Spleen (tissue), 11 donors: ENCODE data around the gene PEAK3. TPM values are rescaled to one million over a fixed set of nuclear protein-coding genes. Genes with fewer than 3 reads are reported as not detected.

ENCODE experiments used
- DNase-seq: peaks from one replicate; pipeline ENCODE4 v3.0.0-alpha.2; 2020
- H3K27ac ChIP-seq, 8 donors: fragments of 200-600 bp; sonication (generic) in 7 of 8; 1 replicate in 4 of 8; 2 replicates in 4 of 8; pipeline versions ENCODE4 v1.5.0 to v1.8.0; 2016 to 2021; ENCODE audit warnings: inconsistent platforms in 4 of 8, mild to moderate bottlenecking in 4 of 8, moderate library complexity in 1 of 8
- H3K27me3 ChIP-seq, 7 donors: fragments of 200-600 bp; sonication (generic) in 6 of 7; replicated peaks in 1 of 7; 1 replicate in 4 of 7; 2 replicates in 3 of 7; pipeline versions ENCODE4 v1.5.0 to v1.8.0; 2016 to 2021; ENCODE audit warnings: inconsistent platforms in 3 of 7, mild to moderate bottlenecking in 1 of 7
- H3K36me3 ChIP-seq, 6 donors: fragments of 200-600 bp; sonication (generic) in 5 of 6; 1 replicate in 4 of 6; 2 replicates in 2 of 6; pipeline versions ENCODE4 v1.5.0 to v1.8.0; 2016 to 2021; ENCODE audit warnings: inconsistent platforms in 2 of 6
- H3K4me1 ChIP-seq, 6 donors: fragments of 200-600 bp; sonication (generic) in 5 of 6; 1 replicate in 3 of 6; 2 replicates in 3 of 6; pipeline versions ENCODE4 v1.5.0 to v1.8.0; 2016 to 2021; ENCODE audit warnings: inconsistent platforms in 3 of 6
- H3K4me3 ChIP-seq, 8 donors: fragments of 200-600 bp; sonication (generic) in 7 of 8; 1 replicate in 4 of 8; 2 replicates in 4 of 8; pipeline versions ENCODE4 v1.5.0 to v1.8.0; 2016 to 2021; ENCODE audit warnings: inconsistent platforms in 4 of 8, mild to moderate bottlenecking in 4 of 8, moderate library complexity in 2 of 8
- H3K9me3 ChIP-seq, 8 donors: fragments of 200-600 bp; sonication (generic) in 7 of 8; 1 replicate in 4 of 8; 2 replicates in 4 of 8; pipeline versions ENCODE4 v1.5.0 to v1.8.0; 2016 to 2021; ENCODE audit warnings: inconsistent platforms in 4 of 8
- POLR2A ChIP-seq, 3 donors: fragments of 450-650 bp; IDR thresholded peaks; one replicate each; pipeline ENCODE4 v1.5.1; 2017; ENCODE audit warnings: antibody characterized with exemption in 3 of 3, mild to moderate bottlenecking in 1 of 3
- POLR2AphosphoS5 ChIP-seq, 3 donors: sonication (generic); formaldehyde crosslinking; IDR thresholded peaks; one replicate each; pipeline ENCODE4 v1.5.1; 2017; ENCODE audit warnings: antibody characterized with exemption in 3 of 3
- WGBS, 5 donors: extraction: QIAGEN DNeasy Blood & Tissue Kit in 3 of 5; methylation state at CpG; one replicate each; pipeline versions ENCODE4 v1.1.5 to v1.1.7; 2013 to 2018; 5-methylcytosine and 5-hydroxymethylcytosine counted together
- intact Hi-C: fragments of 100-400 bp; cut with DNase I; formaldehyde crosslinking; loops from one replicate; pipeline ENCODE4 v1.15.0; 2023; ENCODE audit warnings: low total_unique reads
- polyA plus RNA-seq, 3 donors: library from polyadenylated mRNA; stranded (reverse); fragments of 200-250 nt; gene quantifications; one replicate each; pipeline ENCODE4 v1.2.1, GENCODE V29; 2013
- total RNA-seq, 7 donors: library from RNA; depleted of rRNA in 3 of 7; stranded (reverse); fragments of >200 nt in 3 of 7; fragmentation: NEBNext Ultra II Directional in 4 of 7; extraction: Animal tissue kit (Norgen Biotek cat#: 25700) in 4 of 7; gene quantifications; one replicate each; pipeline versions ENCODE4 v1.1.0 to v1.2.1, GENCODE V29; 2016 to 2021
- TF ChIP-seq, protein P1 (sequence below), 11 experiments: fragments of 200-600 bp in 7 of 11; fragments of 450-650 bp in 4 of 11; sonication (generic) in 4 of 11; IDR thresholded peaks in 8 of 11; conservative IDR thresholded peaks in 3 of 11; 1 replicate in 7 of 11; 2 replicates in 4 of 11; pipeline versions ENCODE4 v1.4.0 to v1.8.0; 2016 to 2021; ENCODE audit warnings: antibody characterized with exemption in 11 of 11, inconsistent platforms in 4 of 11, mild to moderate bottlenecking in 1 of 11
- donor health status: healthy with polysubstance abuse.
- donor health status: DM: no; HTN: no; CAD: no; lungs with moderate emphysema.
- donor health status: DM: no; HTN: no; CAD: no.
- donor health status: Bipolar disorder and iron deficiency.
- donor health status: healthy.
- donor health status: DM: no; HTN: no; CAD: no.
- donor health status: DM: yes; HTN: yes; CAD: no.

Gene PEAK3
- total and polyA plus RNA-seq, 10 donors = 0.30 to 17.4 (median 6.4) TPM

DNA sequence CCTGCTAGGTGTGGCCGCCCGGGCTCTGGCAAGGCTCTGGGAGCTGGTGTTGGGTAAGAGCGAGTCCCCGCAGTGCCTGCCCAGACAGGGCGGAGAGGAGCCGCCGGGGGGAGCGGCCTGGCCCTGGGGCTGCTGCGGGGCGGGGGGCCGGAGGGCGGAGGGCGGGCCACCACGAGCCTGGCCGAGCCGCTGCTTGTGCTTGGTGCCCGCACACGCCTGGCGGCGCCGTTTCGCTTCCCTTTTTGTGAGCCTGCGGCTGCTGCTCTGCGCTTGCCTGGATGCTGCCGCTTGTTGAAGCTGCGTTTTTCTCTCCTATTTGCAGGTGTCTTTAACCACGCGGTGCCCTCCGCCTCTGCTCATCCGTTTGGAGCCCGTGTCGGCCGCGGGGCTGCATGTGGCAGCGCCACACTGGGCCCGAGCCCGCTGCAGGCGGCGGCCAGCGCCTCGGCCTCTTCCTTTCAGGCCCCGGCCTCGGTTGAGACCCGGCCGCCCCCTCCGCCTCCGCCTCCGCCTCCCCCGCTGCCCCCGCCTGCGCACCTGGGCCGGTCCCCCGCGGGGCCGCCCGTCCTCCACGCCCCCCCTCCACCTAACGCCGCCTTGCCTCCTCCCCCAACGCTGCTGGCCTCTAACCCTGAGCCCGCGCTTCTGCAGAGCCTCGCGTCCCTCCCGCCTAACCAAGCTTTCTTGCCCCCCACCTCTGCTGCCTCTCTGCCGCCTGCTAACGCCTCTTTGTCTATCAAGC, 54.4 kb downstream of the PEAK3 start:
- peaks cover 0 to 100% (median 77%) of the 10 kb centered on the region in 6 donors for H3K36me3 ChIP-seq
- TF ChIP-seq POLR2AphosphoS5 (IDR thresholded peaks at IDR 0.05) = peak in 2 of 3 donors; percentile 59 to 63
- TF ChIP-seq, protein P1, sequence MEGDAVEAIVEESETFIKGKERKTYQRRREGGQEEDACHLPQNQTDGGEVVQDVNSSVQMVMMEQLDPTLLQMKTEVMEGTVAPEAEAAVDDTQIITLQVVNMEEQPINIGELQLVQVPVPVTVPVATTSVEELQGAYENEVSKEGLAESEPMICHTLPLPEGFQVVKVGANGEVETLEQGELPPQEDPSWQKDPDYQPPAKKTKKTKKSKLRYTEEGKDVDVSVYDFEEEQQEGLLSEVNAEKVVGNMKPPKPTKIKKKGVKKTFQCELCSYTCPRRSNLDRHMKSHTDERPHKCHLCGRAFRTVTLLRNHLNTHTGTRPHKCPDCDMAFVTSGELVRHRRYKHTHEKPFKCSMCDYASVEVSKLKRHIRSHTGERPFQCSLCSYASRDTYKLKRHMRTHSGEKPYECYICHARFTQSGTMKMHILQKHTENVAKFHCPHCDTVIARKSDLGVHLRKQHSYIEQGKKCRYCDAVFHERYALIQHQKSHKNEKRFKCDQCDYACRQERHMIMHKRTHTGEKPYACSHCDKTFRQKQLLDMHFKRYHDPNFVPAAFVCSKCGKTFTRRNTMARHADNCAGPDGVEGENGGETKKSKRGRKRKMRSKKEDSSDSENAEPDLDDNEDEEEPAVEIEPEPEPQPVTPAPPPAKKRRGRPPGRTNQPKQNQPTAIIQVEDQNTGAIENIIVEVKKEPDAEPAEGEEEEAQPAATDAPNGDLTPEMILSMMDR (IDR thresholded peaks at IDR 0.05 in 8 of 11, conservative IDR thresholded peaks at IDR 0.05 in 3 of 11) = no peak
- 80 to 93% (median 88%) methylated on average over 50 to 67 of the region's 67 CpGs for WGBS, 5 donors

GRCh38 chr19:2226840-2227360, 55.1 kb downstream of the PEAK3 start:
- TF ChIP-seq POLR2AphosphoS5 (IDR thresholded peaks at IDR 0.05) (peak in 2 of 3 donors; percentile 5 to 15), POLR2A (IDR thresholded peaks at IDR 0.05) (no peak)
- peaks cover 0 to 100% (median 81%) of the 10 kb centered on the region in 6 donors for H3K36me3 ChIP-seq
- peaks cover 0 to 65% (median 15%) of the 10 kb centered on the region in 6 donors for H3K4me1 ChIP-seq
- peak overlapping the region in 4 of 8 donors; percentile 56 to 70 (median 64) for H3K27ac ChIP-seq
- H3K27me3 ChIP-seq = no peaks in the 10 kb centered on the region
- H3K4me3 ChIP-seq = peak overlapping the region in 1 of 8 donors; percentile 25
- no peaks in the 10 kb centered on the region for H3K9me3 ChIP-seq
- no peak for DNase-seq
- intact Hi-C loops = no loop called here
- 95 to 97% (median 96%) methylated on average over 39 to 53 of the region's 53 CpGs for WGBS, 5 donors

More for the DNA sequence above, 54.4 kb downstream of the PEAK3 start:
- intact Hi-C loops = no loop called here
- peak overlapping the region in 1 of 8 donors; percentile 25 for H3K4me3 ChIP-seq
- peak overlapping the region in 5 of 8 donors; percentile 20 to 70 (median 59) for H3K27ac ChIP-seq
- no peaks in the 10 kb centered on the region for H3K27me3 ChIP-seq
- no peaks in the 10 kb centered on the region for H3K9me3 ChIP-seq
- peaks cover 0 to 65% (median 17%) of the 10 kb centered on the region in 6 donors for H3K4me1 ChIP-seq
- DNase-seq = peak; percentile 88

DNA sequence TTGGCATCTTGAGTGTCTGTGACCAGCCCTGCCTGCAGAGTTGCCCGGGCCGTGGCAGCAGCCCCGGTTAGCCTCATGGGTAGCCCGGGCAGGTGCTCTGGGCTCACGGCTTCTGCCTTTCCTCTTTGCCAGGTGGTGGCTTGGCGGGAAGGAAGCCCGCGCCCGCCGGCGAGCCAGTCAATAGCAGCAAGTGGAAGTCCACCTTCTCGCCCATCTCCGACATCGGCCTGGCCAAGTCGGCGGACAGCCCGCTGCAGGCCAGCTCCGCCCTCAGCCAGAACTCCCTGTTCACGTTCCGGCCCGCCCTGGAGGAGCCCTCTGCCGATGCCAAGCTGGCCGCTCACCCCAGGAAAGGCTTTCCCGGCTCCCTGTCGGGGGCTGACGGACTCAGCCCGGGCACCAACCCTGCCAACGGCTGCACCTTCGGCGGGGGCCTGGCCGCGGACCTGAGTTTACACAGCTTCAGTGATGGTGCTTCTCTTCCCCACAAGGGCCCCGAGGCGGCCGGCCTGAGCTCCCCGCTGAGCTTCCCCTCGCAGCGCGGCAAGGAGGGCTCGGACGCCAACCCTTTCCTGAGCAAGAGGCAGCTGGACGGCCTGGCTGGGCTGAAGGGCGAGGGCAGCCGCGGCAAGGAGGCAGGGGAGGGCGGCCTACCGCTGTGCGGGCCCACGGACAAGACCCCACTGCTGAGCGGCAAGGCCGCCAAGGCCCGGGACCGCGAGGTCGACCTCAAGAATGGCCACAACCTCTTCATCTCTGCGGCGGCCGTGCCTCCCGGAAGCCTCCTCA, 55.7 kb downstream of the PEAK3 start:
- Histone ChIP-seq H3K36me3 (peaks cover 0 to 100% (median 83%) of the 10 kb centered on the region in 6 donors), H3K4me3 (no peak overlapping the region), H3K4me1 (peaks cover 0 to 63% (median 15%) of the 10 kb centered on the region in 6 donors), H3K27ac (no peak overlapping the region), H3K27me3 (no peaks in the 10 kb centered on the region), H3K9me3 (no peaks in the 10 kb centered on the region)
- intact Hi-C loops = no loop called here
- WGBS, 5 donors = 93 to 96% (median 94%) methylated on average over 36 to 59 of the region's 59 CpGs
- TF ChIP-seq, protein P1 (IDR thresholded peaks at IDR 0.05 in 8 of 11, conservative IDR thresholded peaks at IDR 0.05 in 3 of 11) = no peak
- peak in 2 of 3 donors; percentile 9 to 37 for TF ChIP-seq POLR2AphosphoS5 (IDR thresholded peaks at IDR 0.05)
- no peak for TF ChIP-seq POLR2A (IDR thresholded peaks at IDR 0.05)
- no peak for DNase-seq

- Histone ChIP-seq H3K27me3 (no peaks in the 10 kb centered on the region), H3K27ac (peak overlapping the region in 3 of 8 donors; percentile 69 to 78 (median 75)), H3K9me3 (no peaks in the 10 kb centered on the region), H3K4me3 (no peak overlapping the region), H3K36me3 (peaks cover 0 to 100% (median 84%) of the 10 kb centered on the region in 6 donors), H3K4me1 (peaks cover 0 to 61% (median 15%) of the 10 kb centered on the region in 6 donors)
- no peak for DNase-seq
- TF ChIP-seq POLR2A (IDR thresholded peaks at IDR 0.05) (no peak), POLR2AphosphoS5 (IDR thresholded peaks at IDR 0.05) (peak in 1 of 3 donors; percentile 38)
- TF ChIP-seq, protein P1 (IDR thresholded peaks at IDR 0.05 in 8 of 11, conservative IDR thresholded peaks at IDR 0.05 in 3 of 11) = no peak
- intact Hi-C loops = no loop called here
- 94 to 96% (median 95%) methylated on average over 22 to 32 of the region's 32 CpGs for WGBS, 5 donors
Observed at GRCh38 chr19:2225415-2226050, 56.4 kb downstream of the PEAK3 start.
